Prostate gland (tissue), 2 donors: ENCODE measurements around the gene NAA80.

ENCODE experiments used
- CTCF ChIP-seq, 4 experiments: fragments of 200-600 bp in 2 of 4; fragments of 450-650 bp in 2 of 4; sonication (generic) in 2 of 4; IDR thresholded peaks; 1 replicate in 3 of 4; 2 replicates in 1 of 4; pipeline ENCODE4 v1.5.1; 2016 to 2019; ENCODE audit warnings: antibody characterized with exemption in 4 of 4, mild to moderate bottlenecking in 2 of 4, moderate library complexity in 2 of 4
- POLR2A ChIP-seq: fragments of 450-650 bp; IDR thresholded peaks from one replicate; pipeline ENCODE4 v1.6.1; 2016; ENCODE audit warnings: antibody characterized with exemption, mild to moderate bottlenecking

GRCh38 chr3:50319894-50320625 is 20.9 kb upstream of the NAA80 start:
- TF ChIP-seq CTCF (IDR thresholded peaks at IDR 0.05) (no peak), POLR2A (no peak)
